NCI-H1417 (cell line): ENCODE measurements around the gene CCL15.

Source experiments
- DNase-seq, 3 experiments: peaks; one replicate each; lab custom pipeline; 2025; lab: John Stamatoyannopoulos, UW

The CCL15 gene

GRCh38 chr17:35991075-35991474, 10.3 kb downstream of the CCL15 start:
- DNase-seq: no peak

GRCh38 chr17:35988164-35988563, 13.2 kb downstream of the CCL15 start:
- no peak for DNase-seq

GRCh38 chr17:35986643-35987042, 14.7 kb downstream of the CCL15 start, which contains the start of gene CCL14:
CCL14 (minus strand) TSS chr17:35986729; CDS start chr17:35986649, 80 bp downstream.
- no peak for DNase-seq

- DNase-seq: no peak
These were observed 17.2 kb downstream of the CCL15 start for GRCh38 chr17:35984140-35984539.

DNA sequence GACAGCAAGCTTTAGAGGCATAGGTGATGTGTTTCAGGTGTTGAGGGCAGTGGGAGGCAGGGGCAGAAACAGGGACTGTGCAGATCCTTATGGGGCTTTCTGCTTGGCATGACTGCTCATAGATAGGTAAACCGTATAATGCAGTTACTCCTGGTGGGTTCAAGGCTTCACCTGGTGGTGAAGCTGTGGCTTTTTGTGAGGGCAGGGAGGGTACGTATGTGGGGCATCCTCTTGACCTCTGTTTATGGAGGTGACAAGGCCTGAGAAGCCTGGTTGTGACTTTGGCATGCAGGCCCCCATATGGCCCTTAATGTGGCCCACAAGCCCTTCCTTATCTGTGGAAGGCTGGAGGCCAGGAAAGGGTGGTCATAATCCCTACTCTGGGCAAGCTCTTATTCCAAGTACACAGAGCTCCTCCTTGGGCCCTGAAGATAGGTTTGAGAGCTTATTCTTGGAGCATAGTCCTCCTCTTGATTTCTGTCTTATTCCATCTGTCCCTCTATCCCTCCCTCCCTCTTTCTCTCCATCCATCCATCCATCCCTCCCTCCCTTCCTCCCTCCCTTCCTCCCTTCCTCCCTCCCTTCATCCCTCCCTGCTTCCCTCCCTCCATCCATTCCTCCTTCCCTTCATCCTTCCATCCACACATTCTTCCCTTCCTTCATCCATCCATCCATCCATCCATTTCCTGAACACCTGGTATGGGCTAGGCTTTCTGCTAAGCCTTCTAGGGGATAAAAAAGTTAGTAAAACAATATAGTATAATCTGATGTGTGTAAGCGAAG, 18.8 kb downstream of the CCL15 start:
- DNase-seq: no peak

DNA sequence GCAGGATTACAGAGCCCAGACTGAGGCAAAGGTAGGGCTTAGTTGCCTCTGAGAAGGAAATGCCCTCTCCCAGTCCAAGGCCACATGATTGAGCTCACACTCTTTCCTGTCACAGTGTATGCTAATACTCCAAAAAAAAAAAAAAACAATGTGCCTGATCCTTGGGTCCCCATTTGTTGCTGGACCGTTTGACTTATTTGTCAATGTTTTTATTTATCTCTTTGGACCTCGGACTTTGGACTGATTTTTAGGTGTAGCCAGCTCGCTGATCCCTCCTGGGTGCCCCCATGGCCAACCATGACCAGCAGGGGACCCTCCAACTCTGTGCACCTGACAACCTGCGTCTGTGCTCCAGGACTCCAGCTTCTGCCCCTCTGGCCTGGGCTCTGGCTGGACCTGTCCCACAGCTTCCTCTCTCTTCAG, 19.4 kb downstream of the CCL15 start:
- DNase-seq: no peak

GRCh38 chr17:35981246-35981645, 20.1 kb downstream of the CCL15 start, which contains the start of gene CCL16:
CCL16 (minus strand) TSS chr17:35981497; CDS start chr17:35981420, 77 bp downstream.
- DNase-seq: no peak

- no peak for DNase-seq
These were observed 23.0 kb downstream of the CCL15 start for GRCh38 chr17:35978346-35978745.

DNA sequence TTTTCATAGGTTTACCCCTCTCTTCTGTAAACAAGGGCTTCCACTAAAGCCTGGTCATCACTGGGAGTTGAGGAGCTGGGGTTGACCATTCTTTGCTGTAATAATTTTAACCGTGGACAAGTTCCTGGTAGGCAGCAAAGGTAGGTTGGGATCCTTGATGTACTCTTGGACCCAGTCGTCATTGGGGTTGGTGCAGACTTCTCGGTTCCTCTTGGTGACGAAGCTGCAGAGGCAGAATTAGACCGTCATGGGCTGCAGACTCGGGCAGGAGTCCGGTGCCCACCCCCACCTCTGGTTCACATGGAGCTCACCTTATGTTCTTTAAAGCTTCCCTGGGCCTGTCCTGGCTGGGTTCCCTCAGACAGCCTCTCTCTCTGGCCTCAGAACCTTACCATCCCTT, 23.8 kb downstream of the CCL15 start:
- DNase-seq: no peak

DNA sequence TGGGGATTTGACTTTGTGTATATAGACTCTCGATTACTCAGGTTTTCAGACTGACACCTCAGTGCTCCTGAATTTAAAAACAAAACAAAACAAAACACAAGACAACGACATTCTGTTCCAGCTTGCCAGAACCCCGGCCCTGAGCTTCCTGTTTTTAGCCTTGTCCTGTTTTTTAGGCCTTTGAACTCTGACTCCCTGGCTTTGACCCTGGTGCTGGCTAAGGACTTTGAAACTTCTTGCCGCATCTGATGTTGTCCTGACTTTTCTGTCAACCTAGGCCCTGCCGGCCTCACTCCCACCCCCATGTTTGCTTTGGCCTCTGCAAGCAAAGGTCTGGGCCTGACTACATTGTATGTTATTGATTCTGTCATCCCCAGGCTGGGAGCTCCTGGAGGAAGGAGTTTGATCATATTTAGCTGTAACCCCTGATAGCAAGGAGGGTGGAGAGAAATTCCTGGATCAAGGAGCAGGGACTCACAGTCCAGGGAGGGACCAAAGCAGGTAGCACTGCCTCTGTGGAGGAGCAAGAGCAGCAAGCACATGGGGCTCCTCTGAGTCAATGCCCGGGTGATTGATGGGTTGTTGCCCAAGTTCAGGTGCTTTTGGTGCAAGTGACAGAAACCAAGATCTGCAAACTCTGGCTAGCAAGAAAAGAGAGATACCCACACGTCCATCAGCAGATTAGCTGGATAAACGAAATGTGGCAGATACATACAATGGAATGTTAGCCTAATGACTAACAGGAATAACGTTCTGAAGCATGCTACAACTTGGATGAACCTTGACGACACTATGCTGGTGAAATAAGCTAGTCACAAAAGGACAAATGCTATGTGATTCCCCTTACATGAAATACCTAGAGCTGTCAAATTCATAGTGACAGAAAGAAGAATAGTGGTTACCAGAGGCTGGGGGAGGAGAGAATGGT, 27.8 kb downstream of the CCL15 start:
- no peak for DNase-seq

DNA sequence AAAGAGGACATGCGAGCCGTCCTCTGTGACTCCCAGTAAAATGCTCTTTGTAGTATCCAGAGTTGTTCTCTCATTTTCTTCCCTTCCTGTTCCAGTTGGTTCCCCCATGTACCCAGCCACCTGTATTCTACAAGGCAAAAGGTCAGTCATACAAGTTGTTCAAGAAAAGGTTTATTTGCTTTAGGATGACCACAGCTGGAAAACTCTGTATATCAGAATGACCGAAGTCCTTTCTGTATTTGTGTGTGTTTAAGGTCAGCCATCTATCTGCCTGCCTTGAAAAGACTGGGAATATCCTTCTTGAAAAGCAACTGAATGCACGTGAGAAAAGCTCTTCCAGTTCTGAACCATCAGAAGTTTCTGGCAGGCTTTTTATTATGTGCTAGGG, 28.4 kb downstream of the CCL15 start:
- no peak for DNase-seq

- DNase-seq: no peak
These were observed 28.8 kb downstream of the CCL15 start for GRCh38 chr17:35972535-35972934.

GRCh38 chr17:35972066-35972465, 29.3 kb downstream of the CCL15 start:
- DNase-seq: no peak

GRCh38 chr17:35969558-35970380, 31.6 kb downstream of the CCL15 start:
- peak; percentile 54 to 91 (median 84) for DNase-seq

- no peak for DNase-seq
These were observed 32.8 kb downstream of the CCL15 start for GRCh38 chr17:35968520-35969054.

DNA sequence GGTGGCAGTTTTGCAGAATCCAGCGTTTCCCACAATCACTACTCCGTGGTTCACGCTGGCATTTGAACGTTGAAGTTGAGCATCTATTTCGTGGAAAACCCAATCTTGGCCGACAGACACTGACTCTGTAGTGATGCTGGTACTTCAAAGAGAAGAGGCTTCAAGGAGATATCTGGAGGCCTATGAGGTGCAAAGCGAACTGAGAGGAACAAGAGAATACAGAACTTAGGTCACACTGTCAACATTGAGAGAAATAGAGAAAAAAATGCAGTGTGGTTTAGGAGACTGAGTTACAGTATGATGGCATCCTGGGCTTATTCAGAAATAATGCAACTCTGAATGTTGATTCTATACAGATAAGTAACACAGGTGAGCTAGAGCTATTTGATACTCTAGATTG, 36.1 kb downstream of the CCL15 start:
- no peak for DNase-seq

- no peak for DNase-seq
These were observed 37.7 kb downstream of the CCL15 start for GRCh38 chr17:35963663-35964062.

DNA sequence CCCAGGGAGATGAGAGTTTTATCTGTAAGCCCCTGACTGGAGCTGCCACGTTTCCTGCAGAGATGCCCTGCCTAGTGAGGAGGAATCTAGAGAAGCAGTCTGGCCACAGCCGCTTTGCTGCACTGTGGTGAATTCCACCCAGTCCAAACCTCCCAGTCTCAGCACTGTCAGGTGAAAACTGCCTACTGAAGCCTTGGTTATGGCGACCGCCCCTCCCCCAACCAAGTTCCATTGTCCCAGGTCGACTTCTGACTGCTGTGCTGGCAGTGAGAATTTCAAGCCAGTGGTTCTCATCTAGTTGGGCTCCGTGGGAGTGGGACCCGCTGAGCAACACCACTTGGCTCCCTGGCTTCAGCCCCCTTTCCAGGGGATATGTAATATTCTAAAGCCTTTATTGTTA, 47.6 kb downstream of the CCL15 start:
- DNase-seq: no peak

- no peak for DNase-seq
These were observed 52.0 kb downstream of the CCL15 start for GRCh38 chr17:35949401-35949800.

DNA sequence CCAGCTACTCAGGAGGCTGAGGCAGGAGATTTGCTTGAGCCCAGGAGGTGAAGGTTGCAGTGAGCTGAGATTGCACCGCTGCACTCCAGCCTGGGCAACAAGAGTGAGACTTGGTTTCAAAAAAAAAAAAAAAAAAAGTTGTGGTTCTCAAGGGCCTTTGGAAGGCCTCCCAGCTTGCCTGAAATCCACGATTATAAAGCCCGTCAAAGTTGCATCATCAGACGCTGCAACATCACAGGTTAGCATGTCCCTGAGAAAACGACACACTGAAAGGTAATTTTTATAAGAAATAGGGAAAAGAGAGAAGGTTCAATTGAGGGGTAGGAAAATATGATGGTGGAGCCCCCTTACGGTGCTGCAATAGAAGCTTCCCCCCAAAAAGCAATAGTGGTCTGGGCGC, 53.3 kb downstream of the CCL15 start:
- no peak for DNase-seq
